ENCODE results near the gene COX6A1. TPM values are rescaled to one million over a fixed set of nuclear protein-coding genes. Genes with fewer than 3 reads are reported as not detected.

Gene COX6A1
- total and polyA plus RNA-seq, 2 of the 13 experiments (the other 11 are each of a cell fraction or from before 2014, with no cell fraction given): 542 to 673 TPM

DNA sequence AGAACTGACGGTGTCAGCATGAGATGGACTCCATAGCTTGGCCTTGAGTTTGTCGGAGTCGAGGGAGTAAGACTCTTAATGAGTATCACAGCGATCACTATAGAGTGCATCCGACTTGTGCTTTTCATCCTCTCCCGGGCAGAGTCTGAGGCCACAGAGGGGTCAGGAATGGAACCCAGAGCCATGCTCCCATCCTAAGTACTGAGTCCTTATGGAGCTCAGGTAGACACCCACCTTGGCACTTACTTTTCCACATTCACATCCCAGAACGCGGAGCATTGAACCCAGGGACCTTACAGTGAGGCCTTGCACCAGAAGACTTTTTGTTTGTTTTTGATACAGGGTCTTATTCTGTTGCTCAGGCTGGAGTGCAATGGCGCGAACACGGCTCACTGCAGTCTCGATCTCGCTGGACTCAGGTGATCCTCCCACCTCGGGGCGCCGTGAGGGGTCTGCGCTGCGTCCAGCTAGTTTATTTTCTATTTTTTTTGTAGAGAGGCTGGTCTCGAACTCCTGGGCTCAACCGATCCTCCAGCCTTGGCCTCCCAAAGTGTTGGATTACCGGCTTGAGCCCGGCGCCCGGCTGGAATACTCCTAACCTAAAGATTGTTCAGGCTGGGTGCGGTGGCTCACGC is 32.4 kb downstream of the COX6A1 start (continued):
- TF ChIP-seq EZH2 (conservative IDR thresholded peaks at IDR 0.05; ENCODE audit: low read depth, low read length) (no peak), ZBED4 (CRISPR knock-in tag; IDR thresholded peaks at IDR 0.05; ENCODE audit: borderline replicate concordance) (no peak), HBP1 (CRISPR knock-in tag; IDR thresholded peaks at IDR 0.05; ENCODE audit: low read depth) (no peak), RFX3 (CRISPR knock-in tag; IDR thresholded peaks at IDR 0.05) (no peak), NFE2L2 (IDR thresholded peaks at IDR 0.05; ENCODE audit: low read length) (no peak), ZNF766 (CRISPR knock-in tag; IDR thresholded peaks at IDR 0.05; ENCODE audit: borderline replicate concordance) (no peak), ZNF432 (CRISPR knock-in tag; IDR thresholded peaks at IDR 0.05; ENCODE audit: borderline replicate concordance) (no peak), ZNF569 (CRISPR knock-in tag; IDR thresholded peaks at IDR 0.05; ENCODE audit: borderline replicate concordance) (no peak), DPF2 (CRISPR knock-in tag; IDR thresholded peaks at IDR 0.05; ENCODE audit: borderline replicate concordance, low read depth) (no peak), SIX1 (CRISPR knock-in tag; IDR thresholded peaks at IDR 0.05; ENCODE audit: borderline replicate concordance) (no peak), ZFX (CRISPR knock-in tag; IDR thresholded peaks at IDR 0.05; ENCODE audit: low read depth) (peak; percentile 41), ZEB1 (IDR thresholded peaks at IDR 0.05; ENCODE audit: insufficient replicate concordance, low read depth) (no peak), ZNF703 (CRISPR knock-in tag; IDR thresholded peaks at IDR 0.05; ENCODE audit: borderline replicate concordance) (no peak; the same call in 1 of the 2 replicates), CAMTA2 (CRISPR knock-in tag; IDR thresholded peaks at IDR 0.05; ENCODE audit: borderline replicate concordance) (no peak), ZNF17 (CRISPR knock-in tag; IDR thresholded peaks at IDR 0.05) (no peak), ZNF280D (CRISPR knock-in tag; IDR thresholded peaks at IDR 0.05) (peak; percentile 50; the same call in 1 of the 2 replicates), GABPA (IDR thresholded peaks at IDR 0.05; ENCODE audit: low read depth, low read length) (no peak), GABPA (CRISPR knock-in tag; IDR thresholded peaks at IDR 0.05; ENCODE audit: low read depth) (no peak), MXD4 (CRISPR knock-in tag; IDR thresholded peaks at IDR 0.05) (no peak), ZNF496 (CRISPR knock-in tag; IDR thresholded peaks at IDR 0.05; ENCODE audit: insufficient replicate concordance) (no peak), SRSF1 (optimal IDR thresholded peaks at IDR 0.05; ENCODE audit: low read depth, low read length) (no peak), HDAC2 (CRISPR knock-in tag; IDR thresholded peaks at IDR 0.05) (no peak), CC2D1A (CRISPR knock-in tag; IDR thresholded peaks at IDR 0.05) (no peak)

All from HepG2 (cell line).